ENCODE results near the gene CUX1. TPM values are rescaled to one million over a fixed set of nuclear protein-coding genes. Genes with fewer than 3 reads are reported as not detected.

CUX1 gene
- total and polyA plus RNA-seq, 2 of the 13 experiments (the other 11 are each of a cell fraction or from before 2014, with no cell fraction given): 13.7 to 14.9 TPM

DNA sequence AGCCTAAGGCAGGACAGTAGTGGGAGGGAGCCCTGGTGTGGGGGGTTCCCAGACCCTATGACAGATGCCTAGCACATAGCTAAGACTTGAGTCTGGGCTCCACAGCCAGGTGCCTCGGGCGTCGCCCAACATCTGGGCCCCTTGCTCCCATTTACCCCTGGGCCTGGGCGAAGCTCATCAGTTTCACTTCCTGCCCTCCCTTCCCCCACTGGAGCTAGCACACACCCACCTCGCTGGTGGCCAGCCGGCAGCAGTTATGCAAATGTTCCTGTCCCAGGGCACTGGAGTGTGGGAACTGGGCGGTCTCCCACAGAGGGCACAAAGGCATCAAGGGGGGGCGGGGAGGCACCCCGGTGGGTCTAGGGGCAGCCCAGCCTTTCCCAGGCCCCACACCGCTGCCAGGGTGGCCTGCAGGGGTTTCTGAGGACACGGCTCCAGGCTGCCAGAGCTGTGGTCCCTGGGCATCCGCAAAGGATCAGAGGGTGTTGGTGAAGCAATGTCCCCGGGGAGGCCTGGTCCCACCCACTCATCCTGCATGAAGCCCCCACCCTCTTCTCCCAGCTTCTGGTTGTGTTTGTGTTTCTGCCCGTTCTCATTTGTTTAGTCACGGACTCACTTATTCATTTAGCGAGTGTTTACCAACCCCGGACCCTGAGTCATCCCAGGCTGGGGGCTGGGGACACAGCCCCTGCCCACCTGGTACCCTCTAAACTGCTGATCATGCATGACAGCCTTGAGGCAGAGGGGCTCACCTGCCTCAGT lies 489.7 kb downstream of the CUX1 start (continued):
- TF ChIP-seq MLX (CRISPR knock-in tag; IDR thresholded peaks at IDR 0.05): no peak
- no peak for TF ChIP-seq HDAC2 (CRISPR knock-in tag; IDR thresholded peaks at IDR 0.05)
- no peak for TF ChIP-seq MNT (IDR thresholded peaks at IDR 0.05)
- no peak for TF ChIP-seq ZNF232 (CRISPR knock-in tag; IDR thresholded peaks at IDR 0.05; ENCODE audit: borderline replicate concordance)
- no peak for TF ChIP-seq GZF1 (CRISPR knock-in tag; IDR thresholded peaks at IDR 0.05)
- no peak for TF ChIP-seq ZBTB8A (CRISPR knock-in tag; IDR thresholded peaks at IDR 0.05; ENCODE audit: borderline replicate concordance, low read depth)
- no peak for TF ChIP-seq ZMAT3 (CRISPR knock-in tag; conservative IDR thresholded peaks at IDR 0.05)
- TF ChIP-seq ISX (CRISPR knock-in tag; conservative IDR thresholded peaks at IDR 0.05): no peak
- TF ChIP-seq FUBP1 (CRISPR knock-in tag; IDR thresholded peaks at IDR 0.05; ENCODE audit: borderline replicate concordance): no peak
- TF ChIP-seq TRIM24 (CRISPR knock-in tag; IDR thresholded peaks at IDR 0.05): no peak
- no peak for TF ChIP-seq HCFC1 (IDR thresholded peaks at IDR 0.05; ENCODE audit: low read depth, low read length)
- no peak for TF ChIP-seq AGO1 (IDR thresholded peaks at IDR 0.05; ENCODE audit: low read depth, low read length, poor library complexity, severe bottlenecking)
- TF ChIP-seq ZBTB7A (CRISPR knock-in tag; IDR thresholded peaks at IDR 0.05): peak; percentile 57; the same call in 1 of the 2 replicates
- no peak for TF ChIP-seq ZNF280D (CRISPR knock-in tag; IDR thresholded peaks at IDR 0.05)
- TF ChIP-seq SOX13 (IDR thresholded peaks at IDR 0.05): no peak; the same call in 1 of the 2 replicates
- TF ChIP-seq SOX13 (CRISPR knock-in tag; conservative IDR thresholded peaks at IDR 0.05 in 1 of 2, IDR thresholded peaks at IDR 0.05 in 1 of 2): no peak
- TF ChIP-seq ZNF549 (CRISPR knock-in tag; IDR thresholded peaks at IDR 0.05): no peak
- no peak for TF ChIP-seq MEIS2 (CRISPR knock-in tag; IDR thresholded peaks at IDR 0.05)
